Measurements from ENCODE around the gene RHBDD3.

GRCh38 chr22:29309332-29310064, 41.7 kb upstream of the RHBDD3 start:
- no peak for TF ChIP-seq CTCF (IDR thresholded peaks at IDR 0.05)
- no peak for TF ChIP-seq POLR2A (IDR thresholded peaks at IDR 0.05)

Measured in heart left ventricle (tissue), 13 donors.